ENCODE results near the gene SPPL3.
"Not testable (repeated sequence)": the region's sequence is repeated elsewhere in the genome, so short reads cannot be mapped to it uniquely, and the experiment has no call there.

Gene SPPL3

DNA sequence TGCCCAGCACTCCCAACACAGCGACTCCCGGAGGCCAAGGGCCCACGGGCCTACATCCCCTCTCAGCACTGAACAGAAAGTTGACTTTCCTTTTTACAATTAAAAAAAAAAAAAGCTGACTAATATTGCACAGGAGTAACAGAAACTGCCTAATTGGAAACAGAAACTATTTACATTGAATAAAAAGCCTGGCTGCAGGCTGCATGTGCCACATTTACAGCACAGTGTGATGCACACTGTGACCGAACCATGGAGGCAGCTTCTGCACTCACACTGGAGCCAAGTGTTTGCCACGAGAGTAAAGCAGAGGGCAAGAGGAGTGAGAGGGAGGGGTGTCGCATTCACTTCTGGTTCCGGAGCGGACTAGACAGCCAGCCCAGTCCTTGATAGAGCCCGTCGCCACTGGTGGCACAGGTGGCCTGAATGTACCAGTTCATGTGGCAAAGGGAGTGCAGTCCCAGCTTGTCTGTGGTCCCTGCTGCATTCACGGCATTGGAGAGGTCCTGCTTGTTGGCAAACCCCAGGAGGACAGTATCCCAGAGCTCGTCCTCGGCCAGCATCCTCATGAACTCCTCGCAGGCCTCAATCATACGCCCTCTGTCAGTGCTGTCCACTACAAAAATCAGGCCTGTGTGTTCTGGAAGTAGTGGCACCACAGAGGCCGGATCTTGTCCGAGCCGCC lies 59.2 kb downstream of the SPPL3 start:
- DNase-seq (ENCODE audit: low read depth in 4 of 4, low spot score in 1 of 4), result no peak

DNA sequence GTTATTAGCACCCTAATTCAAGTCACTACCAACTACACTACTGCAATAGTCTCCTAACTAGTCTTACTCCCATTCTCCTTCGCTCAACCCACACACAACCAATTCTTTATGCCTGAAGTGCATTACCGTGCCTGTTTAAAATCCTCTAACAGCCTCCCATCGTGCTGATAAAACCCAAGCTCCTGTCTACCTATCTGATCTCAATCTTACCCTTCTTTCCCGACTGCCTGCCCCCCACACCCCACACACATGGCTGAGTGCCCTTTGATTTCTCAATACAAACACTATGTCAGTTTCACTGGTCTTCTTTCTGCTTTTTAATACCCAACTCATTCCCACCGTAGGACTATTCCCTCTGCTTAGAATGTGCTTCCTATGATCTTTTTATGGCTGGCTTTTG lies 59.9 kb downstream of the SPPL3 start:
- DNase-seq (ENCODE audit: low read depth in 4 of 4, low spot score in 1 of 4), result no peak

DNA sequence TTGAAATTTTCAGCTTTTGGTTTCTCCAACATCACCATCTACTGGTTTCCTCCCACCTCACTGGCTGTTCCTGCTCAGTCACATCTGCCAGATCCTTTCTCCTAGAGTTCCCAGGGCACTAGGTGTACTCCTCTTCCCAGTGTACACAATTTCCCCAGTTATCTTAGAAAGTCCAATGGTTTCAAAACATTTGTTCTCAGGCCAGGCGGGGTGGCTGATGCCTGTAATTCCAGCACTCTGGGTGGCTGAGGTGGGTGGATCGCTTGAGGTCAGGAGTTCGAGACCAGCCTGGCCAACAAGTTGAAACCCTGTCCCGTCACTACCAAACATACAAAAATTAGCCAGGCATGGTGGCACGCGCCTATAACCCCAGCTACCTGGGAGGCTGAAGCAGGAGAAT lies 60.7 kb downstream of the SPPL3 start:
- DNase-seq (ENCODE audit: low read depth in 4 of 4, low spot score in 1 of 4), result no peak

DNA sequence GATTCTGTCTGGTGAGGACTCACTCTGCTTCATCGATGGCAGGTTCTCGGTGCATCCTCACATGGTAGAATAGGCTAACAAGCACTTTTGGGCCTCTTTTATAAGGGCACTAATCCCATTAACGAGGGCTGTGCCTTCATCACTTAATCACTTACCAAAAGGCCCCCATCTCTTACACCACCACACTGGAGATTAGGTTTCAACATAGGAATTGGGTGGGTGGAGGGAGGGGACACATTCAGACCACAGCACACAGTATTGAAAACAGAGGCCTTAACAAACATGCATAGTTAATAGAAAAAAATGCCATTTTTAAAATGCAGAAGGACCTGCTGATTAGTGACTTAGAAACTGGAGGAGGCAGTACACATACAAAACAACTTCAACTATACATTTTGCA lies 61.6 kb downstream of the SPPL3 start:
- DNase-seq (ENCODE audit: low read depth in 4 of 4, low spot score in 1 of 4), result no peak

DNA sequence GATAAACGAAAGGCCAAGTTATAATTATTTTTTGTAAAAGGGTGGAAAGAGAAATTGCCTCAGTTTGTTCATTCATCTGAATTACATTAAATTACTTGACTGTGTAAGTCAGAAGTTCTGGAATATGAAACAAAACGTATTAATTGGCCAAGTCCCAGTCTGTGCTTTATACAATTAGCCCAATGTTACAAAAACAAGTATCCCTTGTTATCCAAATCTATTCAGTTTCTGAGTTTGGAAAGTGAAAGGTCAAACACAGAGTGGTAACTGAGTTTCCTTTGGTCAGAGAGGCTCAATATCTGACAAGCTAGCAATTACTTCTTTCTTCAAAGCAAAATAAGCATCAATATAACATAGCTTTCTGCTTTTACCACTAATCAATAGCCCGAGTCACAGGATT lies 62.6 kb downstream of the SPPL3 start:
- DNase-seq (ENCODE audit: low read depth in 4 of 4, low spot score in 1 of 4), result no peak

DNA sequence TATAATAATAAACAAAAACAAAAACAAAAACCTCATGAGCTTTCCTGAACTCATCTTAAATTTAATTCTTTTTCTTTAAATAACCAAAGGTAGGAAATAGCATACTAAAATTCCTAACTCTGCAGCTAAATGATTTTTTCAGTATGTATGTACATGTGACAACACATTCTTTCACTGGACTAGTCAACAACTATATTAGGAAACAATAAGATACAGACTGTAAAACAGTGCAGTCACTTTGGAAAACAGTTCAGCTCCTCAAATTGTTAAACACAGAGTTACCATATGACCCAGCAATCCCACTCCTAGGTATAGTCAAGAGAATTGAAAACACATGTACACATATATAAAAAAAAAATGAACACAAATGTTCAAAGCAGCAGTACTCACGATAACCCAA lies 64.7 kb downstream of the SPPL3 start:
- DNase-seq (ENCODE audit: low read depth in 4 of 4, low spot score in 1 of 4), result no peak

DNA sequence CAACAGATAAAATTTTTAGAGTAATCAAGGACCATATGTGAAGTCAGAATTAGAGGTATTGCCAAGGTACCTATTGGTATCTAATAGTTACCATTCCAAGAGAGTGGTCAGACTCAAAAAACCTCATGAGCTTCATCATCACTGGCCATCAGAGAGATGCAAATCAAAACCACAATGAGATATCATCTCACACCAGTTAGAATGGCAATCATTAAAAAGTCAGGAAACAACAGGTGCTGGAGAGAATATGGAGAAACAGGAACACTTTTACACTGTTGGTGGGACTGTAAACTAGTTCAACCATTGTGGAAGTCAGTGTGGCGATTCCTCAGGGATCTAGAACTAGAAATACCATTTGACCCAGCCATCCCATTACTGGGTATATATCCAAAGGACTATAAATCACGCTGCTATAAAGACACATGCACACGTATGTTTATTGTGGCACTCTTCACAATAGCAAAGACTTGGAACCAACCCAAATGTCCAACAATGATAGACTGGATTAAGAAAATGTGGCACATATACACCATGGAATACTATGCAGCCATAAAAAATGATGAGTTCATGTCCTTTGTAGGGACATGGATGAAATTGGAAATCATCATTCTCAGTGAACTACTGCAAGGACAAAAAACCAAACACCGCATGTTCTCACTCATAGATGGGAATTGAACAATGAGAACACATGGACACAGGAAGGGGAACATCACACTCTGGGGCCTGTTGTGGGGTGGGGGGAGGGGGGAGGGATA lies 65.4 kb downstream of the SPPL3 start:
- not testable (repeated sequence) for DNase-seq (ENCODE audit: low read depth in 4 of 4, low spot score in 1 of 4)

DNA sequence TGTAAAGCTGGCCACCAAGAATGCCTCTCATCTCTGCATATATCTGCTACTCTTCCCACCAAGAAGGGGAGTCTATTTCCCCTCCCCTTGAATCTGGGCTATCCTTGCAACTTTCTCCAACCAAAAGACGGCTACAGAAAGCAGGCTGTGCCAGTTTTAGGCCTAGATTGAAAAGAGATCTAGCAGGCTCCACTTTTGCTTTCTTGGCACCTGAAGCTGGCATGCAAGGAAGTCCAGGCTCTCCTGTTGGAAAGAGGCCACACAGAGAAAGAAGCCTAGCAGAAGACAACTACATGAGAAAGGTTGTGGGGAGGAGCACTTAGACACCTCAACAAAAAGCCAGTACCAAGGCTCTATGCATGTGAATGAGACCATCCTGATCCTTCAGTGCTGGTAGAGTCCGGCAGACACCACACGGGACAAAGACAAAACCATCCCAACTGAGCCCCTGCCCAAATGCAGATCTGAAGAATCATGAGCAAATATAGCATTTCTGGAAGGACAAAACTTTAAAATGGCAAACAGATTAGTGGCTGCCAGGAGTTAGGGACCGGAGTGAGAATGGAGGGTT lies 68.0 kb downstream of the SPPL3 start:
- no peak for DNase-seq (ENCODE audit: low read depth in 4 of 4, low spot score in 1 of 4)

DNA sequence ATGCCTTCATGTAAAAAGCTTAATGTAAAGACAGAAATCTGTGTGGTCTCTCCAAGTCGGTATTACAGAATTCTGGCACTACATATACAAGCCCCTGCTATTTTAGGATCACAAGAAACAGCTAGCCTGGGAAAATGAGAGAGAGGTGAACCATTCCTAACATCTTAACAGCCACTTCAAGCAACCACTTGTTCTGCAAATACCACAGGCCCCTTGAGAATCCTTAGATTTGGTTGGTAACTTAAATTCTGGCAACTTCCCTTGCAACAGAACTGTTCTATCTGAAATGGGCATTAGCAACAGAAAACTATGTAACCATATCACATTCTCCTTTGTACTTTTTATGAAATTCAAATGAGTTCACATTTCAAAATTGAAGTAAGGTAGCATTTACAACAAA lies 68.5 kb downstream of the SPPL3 start:
- DNase-seq (ENCODE audit: low read depth in 4 of 4, low spot score in 1 of 4), result no peak

DNA sequence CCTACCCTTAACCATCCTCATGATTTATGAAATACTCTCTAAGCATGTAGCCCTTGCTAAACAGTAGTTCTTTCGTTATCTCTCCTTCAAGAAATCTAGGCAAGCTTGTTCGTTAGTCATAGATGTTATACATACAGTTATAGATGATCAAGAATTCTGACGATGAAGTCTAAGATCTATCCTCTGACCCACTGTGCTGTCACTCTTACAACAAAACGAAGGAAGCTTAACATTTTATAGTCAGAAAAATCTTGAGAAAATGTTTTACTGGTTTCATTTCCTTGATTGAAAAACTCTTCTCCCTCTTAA lies 68.9 kb downstream of the SPPL3 start:
- no peak for DNase-seq (ENCODE audit: low read depth in 4 of 4, low spot score in 1 of 4)

DNA sequence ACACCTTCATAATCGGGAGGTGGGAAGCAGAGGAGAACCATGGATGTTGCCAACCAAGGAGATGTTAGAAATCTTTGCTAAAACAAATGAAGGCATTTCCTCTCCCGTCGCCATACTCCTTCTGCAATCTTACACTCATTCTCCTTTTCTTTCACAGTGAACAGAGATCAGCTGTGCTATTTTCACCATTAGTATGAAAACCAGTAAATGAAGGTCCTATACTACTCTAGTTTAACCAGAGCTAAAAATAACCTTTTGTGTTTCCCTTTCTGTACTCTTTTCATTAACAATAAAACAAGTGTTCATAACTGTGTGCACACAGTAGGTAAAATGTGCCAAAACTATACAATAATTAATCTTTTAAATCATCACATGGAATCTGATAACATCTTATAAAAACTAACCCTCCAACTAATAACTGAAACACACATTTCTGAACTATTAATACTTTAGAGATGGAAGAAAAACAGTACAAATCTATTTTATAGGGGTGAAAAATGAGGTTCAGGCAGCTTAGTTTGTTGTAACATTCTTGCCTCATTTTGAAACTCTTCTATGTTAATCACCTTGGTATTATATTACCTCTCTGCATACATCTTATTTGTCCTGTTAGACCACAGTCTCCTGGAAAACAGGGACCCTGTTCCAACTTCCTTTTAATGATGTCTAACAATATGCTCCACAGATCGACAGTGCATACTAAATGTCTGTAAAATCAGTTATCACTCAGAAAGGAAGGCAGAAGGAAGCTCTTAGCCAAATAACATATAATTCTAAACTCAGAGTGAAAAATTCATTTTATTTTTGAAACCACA lies 69.5 kb downstream of the SPPL3 start:
- no peak for DNase-seq (ENCODE audit: low read depth in 4 of 4, low spot score in 1 of 4)

DNA sequence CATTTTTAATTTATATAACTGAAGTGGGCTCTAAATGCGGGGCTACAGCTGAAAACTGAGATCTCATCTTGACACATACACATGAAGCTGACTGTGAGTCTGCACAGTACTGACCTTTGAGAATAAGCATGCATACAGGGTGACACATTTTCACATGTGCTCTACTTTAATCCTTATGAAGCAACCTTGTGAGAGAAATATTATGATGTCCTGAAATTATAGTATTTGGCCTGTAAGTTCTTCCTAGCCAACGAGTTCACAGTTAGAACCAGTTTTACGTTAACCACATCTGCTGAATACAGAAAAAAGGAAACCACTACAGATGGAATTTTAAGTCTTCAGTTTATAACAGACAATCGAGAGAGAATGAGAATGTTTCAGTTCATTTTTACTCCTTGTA lies 70.3 kb downstream of the SPPL3 start:
- DNase-seq (ENCODE audit: low read depth in 4 of 4, low spot score in 1 of 4), result no peak

DNA sequence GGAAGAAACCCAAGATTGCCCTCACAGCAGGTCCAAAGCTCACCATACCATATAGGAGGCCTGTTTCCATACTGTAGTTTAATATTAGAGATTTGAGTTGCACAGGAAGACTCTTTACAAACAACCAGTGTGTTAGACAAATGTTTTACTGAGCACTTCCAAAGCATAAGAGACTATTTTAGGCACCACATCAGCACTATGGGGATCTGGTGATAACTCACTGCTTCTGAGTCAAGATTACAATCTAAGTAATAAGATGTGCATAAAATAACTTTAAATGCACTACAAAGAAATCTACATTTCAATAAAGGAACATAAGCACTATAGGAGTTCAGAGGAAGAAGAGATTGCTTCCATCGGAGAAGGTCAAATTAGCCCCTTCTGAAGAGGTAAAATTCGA lies 71.4 kb downstream of the SPPL3 start:
- no peak for DNase-seq (ENCODE audit: low read depth in 4 of 4, low spot score in 1 of 4)

DNA sequence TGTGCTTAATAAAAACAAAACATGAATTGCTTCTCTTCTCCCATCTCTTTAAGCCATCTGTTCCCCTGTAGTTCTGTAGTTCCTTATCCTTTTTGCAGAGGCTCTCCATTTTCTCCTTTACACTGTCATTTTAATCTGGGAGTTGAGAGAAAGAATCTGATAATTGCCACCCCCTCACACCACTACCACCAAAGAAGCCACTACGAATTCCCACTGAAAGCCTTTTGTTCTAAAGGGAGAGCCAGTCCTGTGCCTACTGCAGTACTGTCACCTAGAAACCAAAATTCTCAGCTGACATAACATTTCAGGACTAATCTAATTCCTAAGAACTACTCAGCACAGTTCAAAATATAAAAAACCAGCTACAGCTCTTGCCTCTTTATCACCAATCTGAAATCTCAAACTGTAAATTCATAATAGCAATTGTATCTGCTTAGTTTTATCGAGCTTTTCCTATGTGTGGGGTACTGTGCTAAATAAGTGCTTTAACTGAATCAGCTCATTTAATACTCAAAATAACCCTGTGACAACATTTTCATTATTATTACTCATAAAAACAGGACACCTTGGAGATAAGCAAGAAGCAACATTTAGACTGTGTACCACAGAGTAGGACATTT lies 72.4 kb downstream of the SPPL3 start:
- DNase-seq (ENCODE audit: low read depth in 4 of 4, low spot score in 1 of 4), result no peak

DNA sequence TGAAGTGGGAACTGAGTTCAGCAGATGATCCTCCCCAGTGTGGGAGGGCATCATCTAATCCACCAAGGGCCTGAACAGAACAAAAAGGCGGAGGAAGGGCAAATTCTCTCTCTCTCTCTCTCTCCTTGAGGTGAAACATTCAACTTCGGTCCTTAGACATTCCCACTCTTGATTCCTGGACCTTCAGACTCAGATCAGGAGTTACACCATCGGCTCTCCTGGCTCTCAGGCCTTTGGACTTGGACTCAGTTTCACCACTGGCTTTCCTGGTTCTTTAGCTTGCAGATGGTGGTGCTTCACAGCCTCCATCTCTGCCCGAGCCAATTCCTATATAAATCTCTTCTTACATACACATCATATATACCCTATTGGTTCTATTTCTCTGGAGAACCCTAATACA lies 73.2 kb downstream of the SPPL3 start:
- DNase-seq (ENCODE audit: low read depth in 4 of 4, low spot score in 1 of 4), result no peak

DNA sequence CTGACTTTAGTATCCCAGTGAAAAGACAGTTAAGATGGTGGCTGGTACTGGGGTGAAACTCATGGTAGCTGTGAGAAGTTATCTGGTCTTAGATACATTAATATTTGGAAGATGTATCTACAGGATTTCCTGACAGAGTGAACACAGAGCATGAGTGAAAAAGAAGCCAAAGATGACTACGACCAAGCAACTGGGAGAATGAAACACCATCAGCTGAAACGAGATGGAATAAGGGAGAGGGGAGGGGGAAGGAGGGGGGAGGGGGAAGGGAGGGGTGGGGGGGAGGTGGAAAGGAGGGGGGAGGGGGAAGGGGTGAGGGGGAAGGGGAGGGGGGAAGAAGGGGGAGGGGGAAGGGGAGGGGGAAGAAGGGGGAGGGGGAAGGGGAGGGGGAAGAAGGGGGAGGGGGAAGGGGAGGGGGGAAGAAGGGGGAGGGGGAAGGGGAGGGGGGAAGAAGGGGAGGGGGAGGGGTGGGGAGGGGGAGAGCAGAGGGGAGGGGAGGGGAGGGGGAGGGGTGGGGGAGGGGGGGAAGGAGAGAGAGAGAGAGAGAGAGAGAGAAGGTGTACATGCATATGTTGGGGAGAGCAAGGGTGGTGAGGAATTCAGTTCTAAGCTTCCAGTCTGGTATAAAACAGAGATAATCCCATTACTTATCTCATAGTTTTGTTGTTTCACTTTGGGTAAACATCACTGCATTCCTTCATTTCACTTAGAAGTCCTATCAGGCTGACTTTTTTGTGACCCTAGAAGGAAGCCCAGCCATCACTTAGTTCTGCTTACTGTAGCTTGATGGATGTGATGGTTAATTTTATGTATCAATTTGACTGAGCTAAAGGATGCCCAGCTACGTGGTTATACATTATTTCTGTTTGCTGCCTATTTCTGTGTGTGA lies 73.9 kb downstream of the SPPL3 start:
- no peak for DNase-seq (ENCODE audit: low read depth in 4 of 4, low spot score in 1 of 4)

DNA sequence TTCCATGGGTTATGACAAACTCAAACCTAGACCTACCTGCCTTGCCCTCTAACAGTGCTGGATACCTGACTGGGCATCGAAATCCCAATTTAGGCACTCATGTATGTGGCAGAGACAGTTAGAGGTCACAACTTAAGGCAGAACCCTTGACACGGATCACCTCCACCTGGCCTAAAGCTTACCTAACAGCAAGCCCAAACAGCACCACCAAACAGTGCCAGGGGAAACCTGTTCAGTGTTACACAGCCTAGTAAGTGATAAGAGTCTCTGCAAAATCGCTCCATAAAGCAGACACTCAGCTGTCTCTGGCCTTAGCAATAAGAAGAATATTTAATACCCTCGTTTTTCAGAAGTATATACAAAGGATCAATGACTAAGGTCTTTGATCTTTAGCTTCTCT lies 77.8 kb downstream of the SPPL3 start:
- no peak for DNase-seq (ENCODE audit: low read depth in 4 of 4, low spot score in 1 of 4)

DNA sequence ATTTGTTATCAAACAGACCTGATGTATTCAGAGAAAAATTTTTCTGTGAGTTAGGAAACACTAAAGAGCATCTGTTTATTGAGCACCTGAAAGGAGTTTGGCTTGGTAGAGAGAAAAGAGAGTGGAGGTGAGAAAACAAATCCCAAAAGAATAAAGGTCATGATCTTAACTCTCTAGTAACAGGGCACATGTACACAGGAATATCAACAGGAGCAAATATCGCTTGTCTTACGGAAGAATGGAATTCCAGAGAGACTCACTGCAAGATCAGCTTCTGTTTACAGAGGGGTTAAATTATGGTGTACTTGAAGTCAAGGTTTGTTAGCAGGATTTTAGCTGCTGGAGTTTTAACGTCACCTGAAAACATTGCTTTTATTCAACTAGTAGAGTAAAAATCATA lies 78.8 kb downstream of the SPPL3 start:
- DNase-seq (ENCODE audit: low read depth in 4 of 4, low spot score in 1 of 4), result no peak

DNA sequence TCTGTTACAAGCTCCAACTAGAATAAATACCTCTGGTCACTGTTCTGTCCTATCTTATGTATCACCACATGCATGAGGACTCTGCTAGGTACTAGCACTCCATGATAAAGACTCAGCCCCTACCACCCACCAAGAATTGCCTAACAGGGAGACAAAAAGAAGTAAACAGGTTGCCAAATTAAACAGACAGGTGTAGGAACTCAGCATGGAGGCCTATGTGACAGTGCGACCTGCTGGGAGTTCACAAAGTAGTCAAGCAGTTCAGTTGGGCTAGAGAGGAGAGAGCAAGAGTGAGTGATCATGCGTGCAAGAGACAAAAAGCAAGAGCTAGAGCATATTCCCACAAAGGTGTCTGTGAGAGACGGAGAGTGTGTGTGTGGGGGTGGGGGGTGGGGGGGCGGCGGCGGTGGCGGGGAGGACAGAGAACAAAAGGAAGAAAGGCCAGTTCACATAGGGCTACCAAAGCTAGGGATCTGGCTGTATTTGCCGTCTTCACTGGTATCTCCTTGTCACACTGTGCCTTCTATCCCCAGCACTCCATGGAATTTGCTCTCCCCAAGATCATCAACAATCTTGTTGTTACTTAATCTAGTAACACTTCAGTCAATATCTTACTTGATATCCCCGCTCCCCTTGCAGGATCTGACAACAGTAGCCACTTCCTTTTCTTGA lies 81.2 kb downstream of the SPPL3 start:
- DNase-seq (ENCODE audit: low read depth in 4 of 4, low spot score in 1 of 4), result no peak

DNA sequence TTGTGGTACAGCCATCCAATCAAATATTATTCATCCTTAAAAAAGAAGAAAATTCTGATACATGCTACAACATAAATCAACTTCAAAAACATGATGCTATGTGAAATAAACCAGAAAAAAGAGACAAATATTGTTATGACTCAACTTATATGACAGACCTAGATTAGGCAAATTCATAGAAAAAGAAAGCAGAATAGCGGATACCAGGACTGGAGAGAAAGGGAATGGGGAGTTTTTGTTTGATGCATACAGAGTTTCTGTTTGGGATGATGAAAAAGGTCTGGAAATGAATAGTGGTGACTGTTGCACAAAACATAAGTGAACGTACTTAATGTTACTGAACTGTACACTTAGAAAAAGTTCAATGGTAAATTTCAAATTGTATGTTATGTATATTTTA lies 82.3 kb downstream of the SPPL3 start:
- DNase-seq (ENCODE audit: low read depth in 4 of 4, low spot score in 1 of 4), result no peak
